Fibroblast of skin of right biceps (primary cell): ENCODE results near the gene TIGD6.
"Not testable (repeated sequence)": the region's sequence is repeated elsewhere in the genome, so short reads cannot be mapped to it uniquely, and the experiment has no call there.

ENCODE experiments used
- DNase-seq: peaks from one replicate; pipeline ENCODE4 v3.0.0-alpha.2; 2013

The TIGD6 gene

DNA sequence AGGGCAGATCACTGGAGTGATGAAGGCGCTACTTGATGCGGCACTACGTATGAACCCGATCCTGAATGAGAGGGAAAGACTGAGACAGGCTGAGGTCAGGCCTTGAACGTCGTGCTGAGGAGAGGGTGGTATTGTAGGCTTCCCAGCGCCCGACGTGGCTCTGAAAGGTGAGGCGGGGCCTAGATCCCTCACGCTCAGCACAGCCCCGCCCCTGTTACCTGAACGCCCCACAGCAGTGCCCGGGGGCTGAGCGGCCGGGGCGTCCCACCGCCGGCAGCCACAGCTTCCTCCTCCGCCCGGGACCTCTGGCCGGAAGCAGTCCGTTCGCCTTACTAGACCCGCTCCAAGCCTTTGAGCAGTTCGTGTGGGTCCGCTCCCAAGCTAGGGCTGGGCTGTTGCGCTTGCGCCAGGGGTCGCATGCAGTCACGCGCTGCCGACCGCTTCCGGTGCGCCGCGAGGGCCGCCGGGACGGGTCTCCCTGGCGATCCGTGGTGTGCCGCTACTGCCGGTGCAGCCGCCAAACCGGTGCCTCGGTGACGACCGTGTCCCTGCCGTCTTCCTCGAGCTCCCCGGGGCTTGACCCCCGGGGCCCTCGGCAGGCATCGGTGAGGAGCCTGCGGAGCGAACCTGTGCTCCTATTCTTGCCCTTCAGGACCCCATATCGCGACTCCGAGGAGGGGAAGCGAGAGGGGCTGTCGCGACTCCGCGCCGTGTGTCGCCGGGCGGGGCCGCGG lies at the start of gene TIGD6, which contains the start of gene HMGXB3:
Gene TIGD6, minus strand, starts transcription at position 399 of the 734 bp plus-strand sequence. CDS start 4,306 bp downstream, outside the sequence.
Gene HMGXB3, plus strand, starts transcription at position 484 of the 734 bp plus-strand sequence. CDS start 4,114 bp downstream, outside the sequence.
- DNase-seq: peak; percentile 95

DNA sequence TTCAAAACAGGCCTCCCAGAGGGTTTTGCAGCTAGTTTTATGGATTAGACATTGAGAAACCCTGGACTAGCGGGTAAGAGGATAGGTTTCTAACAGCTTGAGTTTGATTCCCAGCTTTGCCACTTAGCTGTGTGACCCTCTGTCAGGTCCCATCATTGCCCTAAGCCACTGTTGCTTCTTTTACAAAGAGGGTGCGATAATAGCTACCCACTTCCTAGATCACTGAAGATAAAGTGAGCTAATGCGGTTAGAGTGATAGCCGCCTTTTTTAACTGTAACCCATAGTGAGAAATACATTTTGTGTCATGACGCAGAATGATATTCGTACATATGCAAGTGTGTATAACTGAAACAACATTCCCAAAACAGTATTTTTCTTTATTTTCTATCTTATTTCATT lies 45.6 kb upstream of the TIGD6 start:
- no peak for DNase-seq

DNA sequence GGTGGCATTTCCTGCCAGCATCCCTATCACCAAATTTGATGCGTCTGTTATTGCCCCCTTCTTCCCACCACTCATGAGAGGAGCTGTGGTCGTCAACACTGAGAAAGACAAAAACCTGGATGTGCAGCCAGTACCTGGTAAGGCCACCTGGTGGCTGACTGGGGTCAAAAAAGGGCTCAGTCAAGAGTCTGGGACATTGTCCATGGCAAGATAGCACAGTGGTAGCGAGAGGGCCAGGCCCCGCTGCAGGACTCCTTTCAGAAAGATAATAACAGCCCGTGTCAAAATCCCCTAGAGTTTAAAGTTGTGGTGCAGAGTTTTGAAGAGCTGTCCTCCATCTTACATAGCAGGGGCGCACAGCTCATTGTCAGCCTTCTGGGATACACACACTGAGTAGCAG lies 45.1 kb upstream of the TIGD6 start:
- DNase-seq: no peak

DNA sequence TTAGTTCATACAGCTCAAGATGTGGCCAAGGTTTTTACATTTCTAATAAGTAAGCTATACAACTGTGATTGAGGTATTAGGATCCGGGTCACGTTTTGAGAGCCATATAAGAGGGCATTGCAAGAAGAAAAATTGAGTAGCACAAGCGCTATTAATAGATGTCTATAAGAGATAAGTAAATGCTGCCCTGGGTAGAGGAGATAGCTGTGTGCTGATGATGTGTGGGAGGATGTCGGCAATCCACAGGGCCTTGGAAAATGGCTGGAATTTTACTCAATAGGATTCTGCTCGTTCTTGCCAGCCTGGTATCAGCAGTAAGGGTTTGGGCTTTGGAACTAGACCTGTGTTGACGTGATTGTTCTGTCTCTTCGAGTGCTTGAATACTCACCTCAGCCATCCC lies 44.3 kb upstream of the TIGD6 start:
- no peak for DNase-seq

DNA sequence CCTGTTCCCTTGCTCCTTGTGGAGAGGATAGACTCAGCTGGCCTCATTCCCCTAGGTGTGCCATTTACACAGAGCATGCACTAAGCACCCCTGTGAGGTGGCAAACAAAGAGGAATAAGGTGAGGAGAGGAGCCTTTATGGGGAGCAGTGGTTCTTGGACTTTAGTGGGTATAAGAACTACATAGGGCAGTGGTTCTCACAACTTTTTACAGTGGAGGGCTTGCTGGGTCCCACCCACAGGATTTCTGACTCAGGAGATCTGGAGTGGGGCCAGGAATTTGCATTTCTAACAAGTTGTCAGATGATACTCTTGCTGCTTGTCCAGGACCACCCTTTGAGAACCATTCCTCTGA lies 43.9 kb upstream of the TIGD6 start:
- DNase-seq: peak; percentile 89

DNA sequence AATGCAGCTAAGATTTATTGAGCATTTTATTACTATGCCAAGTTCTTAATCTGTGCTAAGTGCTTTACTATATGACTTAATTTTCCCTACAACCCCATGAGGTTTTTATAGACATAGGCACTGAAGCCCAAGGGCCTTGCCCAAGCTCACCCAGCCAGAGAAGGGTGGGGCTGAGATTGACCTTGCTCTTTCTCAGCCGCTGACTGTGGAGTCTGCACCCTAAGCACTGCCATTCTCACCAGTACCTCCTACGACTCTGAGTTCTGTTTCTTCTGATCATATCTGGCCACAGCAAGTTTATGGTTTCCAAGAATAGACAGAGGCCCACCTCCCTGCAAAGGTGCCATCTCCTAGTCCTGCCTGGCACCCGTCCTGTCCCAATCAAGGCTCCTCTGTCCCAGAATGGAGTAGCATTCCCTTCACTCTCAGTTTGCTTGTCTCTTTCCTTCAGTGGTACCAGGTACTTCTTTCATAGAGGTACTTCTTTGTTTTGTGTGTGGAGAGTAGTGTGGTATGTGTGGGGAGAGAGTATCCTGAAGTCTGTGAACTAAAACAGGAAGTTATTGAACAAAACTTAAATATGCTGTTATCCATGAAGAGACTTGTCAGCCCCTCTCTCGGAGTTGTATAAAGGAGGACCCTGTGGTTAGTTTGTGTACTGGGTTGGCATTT lies 43.3 kb upstream of the TIGD6 start:
- DNase-seq: peak; percentile 77

DNA sequence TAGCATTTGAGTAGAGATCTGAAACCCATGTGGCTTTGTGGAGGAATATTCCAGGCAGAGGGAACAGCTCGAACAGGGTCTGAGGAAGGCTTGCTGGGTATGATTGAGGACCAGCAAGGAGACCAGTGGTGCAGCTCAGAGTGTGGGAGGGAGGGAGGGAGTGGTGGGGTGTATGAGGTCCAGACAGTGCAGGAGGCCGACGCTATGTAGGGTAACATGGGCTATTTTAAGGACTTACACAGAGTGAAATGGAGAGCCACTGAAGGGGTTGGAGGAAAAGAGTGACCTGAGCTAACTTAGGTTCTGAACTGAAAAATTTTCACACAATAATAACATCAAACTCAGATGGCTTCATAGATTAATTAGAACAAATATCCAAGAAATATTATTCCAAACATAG lies 42.0 kb upstream of the TIGD6 start:
- DNase-seq: no peak

DNA sequence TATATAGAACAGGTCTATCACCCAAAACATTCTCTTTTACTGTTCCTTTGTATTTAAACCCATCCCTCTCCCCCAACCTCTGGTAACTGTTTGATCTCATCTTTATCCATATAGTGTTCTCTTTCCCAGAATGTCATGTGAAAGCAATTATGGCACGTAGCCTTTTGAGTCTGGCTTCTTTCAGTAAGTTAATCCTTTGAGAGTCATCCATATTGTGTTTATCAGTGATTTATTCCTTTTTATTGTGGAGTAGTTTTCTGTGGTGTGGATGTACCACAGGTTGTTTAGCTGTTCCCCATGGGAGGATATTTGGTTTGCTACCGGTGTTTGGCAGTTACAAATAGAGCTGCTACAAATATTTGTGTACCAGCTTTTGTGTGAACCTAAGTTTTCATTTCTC lies 38.1 kb upstream of the TIGD6 start:
- peak; percentile 29 for DNase-seq

DNA sequence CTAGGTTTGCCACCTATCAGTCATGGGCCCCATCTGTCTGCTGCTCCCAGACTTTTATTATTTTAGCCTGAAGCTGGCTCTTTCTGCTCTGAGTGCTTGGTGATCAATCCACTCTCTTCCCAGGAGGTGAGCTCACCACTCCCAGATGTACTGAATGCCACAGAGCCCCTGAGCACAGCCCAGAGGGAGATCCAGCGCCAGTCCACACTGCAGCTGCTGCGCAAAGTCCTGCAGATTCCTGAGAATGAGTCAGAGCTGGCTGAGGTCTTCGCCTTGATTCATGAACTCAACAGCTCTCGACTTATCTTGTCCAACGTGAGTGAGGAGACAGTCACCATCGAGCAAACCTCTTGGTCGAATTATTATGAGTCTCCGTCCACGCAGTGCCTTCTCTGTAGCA lies 36.1 kb upstream of the TIGD6 start:
- peak; percentile 98 for DNase-seq

DNA sequence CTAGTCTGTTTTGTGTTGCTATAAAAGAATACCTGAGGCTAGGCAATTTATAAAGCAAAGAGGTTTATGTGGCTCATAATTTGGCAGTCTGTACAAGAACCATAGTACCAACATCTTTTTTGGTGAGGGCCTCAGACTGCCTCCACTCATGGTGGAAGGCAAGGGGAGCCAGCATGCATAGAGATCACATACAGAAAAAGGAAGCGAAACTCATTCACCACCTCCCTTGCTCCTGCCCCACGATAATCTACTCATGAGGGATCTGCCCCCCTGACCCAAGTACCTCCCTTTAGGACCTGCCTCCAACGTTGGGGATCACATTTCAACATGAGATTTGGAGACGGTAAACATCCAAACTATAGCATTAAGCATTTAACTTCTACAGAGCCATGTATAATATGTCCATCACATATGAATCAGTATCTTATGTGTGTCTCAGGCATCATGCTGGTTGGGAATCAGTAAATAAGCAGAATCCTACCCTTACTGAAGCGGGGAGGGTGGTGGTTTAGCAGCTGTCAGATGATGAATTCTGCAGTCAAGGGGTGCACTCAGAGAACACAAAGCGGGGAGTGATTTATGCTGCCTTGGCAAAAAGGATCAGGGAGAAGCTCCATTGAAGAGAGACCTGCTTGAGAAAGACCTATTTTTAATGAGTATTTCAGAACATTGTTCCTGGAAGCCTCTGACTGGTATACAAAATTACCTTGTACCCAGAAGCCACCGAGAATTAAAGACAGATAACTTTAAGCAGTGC lies 34.9 kb upstream of the TIGD6 start:
- DNase-seq: no peak

DNA sequence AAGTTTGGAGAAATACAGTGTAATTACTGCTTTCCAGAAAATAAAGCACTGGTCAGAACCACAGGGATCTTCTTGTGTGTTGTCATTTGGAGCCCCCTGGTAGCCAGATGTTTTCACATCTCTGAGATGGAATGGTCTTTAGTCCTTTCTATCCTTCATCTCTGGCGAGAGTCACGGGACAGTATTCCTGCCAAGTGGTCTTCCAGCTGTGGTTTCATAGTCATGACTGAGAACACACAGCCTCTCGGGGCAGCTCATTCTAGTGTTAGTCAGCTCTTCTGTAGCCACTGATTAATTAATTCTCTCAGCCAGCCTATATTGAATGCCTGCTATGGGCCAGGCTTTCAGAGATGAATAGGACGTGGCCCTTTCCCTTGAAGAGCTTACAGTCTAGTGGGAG lies 34.2 kb upstream of the TIGD6 start:
- peak; percentile 90 for DNase-seq

DNA sequence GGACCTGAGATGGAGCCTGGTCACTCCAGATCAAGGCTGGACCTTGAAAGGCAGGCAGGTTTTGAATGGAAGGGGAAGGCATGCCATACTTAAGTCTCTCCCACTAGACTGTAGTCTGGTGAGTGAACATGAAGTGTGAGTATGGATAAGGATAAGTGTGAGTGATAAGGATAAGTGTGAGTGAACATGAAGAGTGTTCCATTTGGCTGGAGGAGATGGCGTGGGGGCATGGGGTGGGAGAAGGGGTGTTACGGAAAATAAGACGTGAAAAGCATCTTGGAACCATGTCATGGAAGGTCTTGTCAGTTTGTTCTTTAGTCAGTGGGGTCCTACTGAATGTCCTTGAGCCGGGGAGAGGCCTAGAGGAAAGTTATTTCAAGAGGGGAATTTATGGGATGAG lies 32.9 kb upstream of the TIGD6 start:
- no peak for DNase-seq

DNA sequence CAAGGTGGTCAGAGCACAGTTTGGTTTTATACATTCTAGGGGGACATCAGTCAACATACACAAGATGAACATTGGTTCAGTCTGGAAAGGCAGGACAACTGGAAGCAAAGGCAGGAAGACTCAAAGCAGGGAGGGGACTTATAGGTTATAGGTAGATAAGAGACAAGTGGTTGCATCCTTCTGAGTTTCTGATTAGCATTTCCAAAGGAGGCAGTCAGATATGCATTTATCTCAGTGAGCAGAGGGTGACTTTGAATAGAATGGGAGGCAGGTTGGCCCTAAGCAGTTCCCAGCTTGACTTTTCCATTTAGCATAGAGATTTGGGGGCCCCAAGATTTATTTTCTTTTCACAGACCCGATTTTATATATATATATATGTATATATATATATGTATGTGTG lies 27.6 kb upstream of the TIGD6 start:
- DNase-seq: not testable (repeated sequence)

DNA sequence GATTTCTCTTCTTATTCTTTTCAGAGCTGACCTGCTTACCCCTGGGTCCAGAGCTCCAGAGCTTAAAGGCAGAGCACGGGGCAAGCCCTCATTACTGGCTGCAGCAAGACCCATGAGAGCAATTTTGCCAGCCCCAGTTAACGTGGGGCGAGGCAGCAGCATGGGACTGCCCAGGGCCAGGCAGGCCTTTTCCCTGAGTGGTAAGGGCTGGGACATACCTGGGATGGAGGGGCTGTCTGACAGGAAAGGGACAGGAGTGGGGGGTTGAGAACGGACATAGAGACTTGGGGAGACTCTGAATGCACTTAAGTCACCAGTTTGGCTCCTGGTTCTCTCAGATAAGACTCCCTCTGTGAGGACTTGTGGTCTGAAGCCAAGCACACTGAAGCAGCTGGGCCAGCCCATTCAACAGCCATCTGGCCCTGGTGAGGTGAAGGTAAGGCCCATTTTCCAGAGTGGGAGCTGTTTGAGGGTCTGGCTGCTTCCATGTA lies 26.3 kb upstream of the TIGD6 start:
- no peak for DNase-seq

DNA sequence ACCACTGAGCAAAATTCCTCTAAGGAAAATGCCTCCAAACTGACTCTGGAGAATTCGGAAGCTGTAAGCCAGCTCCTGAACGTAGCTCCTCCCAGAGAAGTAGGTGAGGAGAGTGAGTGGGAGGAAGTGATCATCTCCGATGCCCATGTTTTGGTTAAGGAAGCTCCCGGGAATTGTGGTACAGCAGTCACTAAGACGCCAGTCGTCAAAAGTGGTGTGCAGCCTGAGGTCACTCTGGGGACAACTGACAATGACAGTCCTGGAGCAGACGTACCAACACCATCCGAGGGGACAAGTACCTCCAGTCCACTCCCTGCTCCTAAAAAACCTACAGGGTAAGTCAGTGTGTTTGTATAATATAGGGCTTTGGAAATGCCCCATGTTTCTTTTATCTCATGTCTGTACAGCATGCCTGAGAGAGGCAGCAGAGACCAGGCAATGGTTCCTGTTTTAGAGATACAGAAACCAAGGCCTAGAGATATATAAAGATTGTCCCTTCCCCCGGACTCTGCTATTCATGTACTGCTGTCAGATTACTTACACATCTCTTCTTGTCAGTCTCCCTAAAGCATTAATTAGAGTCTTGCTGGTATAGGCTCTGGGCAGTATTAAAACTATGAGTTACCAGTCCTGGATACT lies 24.0 kb upstream of the TIGD6 start:
- DNase-seq: peak; percentile 10

DNA sequence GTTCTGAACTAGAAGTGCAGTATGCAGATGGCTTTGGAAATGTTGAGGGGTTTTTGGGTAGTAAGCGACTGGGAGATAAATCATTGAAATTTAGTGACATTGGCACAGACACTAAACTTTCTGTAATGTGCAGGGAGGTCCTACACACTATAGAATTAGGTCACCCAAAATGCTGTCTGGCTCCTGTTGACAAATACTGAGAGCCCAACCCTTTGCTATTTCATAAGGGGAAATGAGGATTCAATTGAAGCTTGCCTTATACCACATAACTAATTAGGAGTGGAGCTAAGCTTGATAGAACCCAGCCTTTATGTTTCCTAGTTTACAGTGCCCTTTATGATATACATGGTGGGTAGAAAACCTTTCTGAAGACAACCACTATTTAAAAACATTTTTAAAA lies 22.7 kb upstream of the TIGD6 start:
- DNase-seq: no peak

DNA sequence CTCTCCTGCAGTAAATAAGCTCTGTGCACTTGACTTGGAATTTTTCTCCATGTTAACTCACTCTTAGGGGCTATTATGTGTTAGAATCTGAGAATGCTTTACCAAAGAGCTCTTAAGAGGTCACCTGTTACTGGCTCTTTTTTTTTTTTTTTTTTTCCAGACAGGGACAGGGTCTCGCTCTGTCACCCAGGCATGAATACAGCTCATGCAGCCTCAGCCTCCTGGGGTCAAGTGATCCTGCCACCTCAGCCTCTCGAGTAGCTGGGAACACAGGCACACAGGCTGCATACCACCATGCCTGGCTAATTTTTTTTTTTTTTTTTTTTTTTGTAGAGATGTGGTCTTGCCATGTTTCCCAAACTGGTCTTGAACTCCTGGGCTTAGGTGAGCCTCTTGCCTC lies 22.2 kb upstream of the TIGD6 start:
- DNase-seq: no peak

DNA sequence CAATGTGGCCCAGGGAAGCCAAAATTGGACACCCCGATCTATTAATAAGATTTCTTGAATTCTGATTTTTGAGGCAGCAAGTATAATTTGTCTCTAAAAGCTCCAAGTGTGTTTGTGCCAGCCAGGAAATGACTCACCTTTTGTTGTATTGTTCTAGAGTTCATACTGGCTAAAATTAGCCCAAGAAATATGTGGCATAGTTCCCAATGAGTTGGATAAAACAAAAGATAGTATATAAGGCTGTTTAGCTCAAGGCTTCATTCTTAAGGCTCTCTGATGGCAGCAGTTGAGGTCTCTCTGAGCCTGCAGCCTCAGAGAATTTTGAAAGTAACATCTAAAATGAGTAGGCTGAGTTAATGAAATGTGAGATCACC lies 21.7 kb upstream of the TIGD6 start:
- DNase-seq: peak; percentile 89

DNA sequence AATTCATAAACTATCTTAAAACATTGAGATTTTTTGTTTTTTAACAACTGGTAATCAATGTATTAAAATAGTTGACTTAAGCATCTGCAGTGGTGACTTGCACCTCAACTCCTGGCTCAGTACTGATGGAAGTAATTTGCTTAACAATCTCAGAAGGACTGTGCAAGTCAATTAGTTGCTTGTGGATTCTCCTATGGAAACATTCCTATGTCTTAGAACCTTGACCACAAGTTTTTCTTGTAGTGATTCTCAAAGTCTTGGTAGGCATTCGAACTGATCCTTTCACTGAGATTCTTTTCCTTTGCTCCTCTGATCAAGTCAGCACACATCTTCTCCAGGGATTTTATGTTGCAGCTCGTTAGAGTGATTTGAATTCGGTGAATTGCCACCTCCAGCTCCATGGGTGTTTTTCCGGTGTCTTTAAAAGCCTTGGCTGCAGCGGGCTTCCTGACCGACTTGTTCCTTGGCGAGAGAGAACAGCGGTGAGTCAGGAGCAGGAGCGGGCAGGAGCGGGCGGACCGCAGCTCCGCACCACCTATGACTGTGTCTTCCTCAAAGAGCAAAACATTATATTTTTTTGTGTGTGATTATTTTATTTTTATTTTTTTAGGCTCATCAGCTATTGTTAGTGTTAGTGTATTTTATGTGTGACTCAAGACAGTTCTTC lies 21.2 kb upstream of the TIGD6 start:
- DNase-seq: peak; percentile 44

DNA sequence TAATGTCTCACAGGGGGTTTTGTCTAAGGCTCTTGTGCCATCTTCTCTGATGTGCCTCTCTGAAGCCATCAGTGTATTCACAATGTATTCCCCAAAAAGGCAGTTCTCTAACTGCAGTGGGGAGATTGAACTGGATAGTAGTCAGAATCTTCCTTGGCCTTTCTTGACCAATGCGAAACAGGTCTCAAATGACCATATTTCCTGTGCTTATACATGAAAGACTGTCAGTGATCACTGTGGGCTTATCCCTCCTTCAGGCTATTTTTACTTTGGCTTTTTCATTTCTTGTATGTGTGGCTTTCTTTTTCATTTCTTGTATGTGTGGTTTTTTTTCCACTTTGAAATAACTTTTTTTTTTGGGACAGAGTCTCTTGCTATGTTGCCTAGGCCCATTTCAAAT lies 19.8 kb upstream of the TIGD6 start:
- no peak for DNase-seq

DNA sequence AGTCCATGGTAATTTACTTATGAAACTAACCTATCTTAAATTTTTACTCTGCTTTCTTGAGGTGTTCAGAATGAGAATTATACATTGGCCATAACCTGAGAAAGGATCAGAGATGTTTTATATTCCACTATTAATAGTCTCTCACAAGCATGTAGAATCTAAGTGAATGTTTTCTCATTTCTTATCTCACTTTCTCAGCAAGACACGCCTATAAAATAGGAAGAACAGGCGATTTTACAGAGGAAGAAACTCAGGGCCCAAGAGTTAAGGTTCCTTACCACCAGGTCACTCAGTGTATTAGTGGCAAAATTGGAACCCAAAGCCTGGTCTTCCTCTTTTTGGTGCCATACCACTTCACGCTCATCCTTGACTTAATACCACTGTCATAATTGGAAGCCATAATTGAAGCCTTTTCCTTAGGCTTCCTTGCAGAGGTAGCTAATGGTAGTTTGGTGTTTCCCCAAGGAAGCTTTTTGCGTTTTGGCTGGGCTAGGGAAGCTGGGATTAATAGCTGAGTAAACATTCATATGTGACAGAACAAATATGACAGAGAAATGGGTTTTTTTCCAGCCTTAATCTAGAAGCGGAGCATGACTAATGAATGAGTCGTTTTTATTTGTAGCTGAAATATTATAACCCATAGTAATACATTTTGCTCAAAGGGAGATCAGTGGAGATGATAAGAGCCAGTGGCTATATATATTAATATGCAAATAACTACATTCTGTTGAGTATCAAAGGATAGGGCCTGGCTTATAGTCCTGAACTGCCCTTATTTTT lies 17.0 kb upstream of the TIGD6 start:
- DNase-seq: peak; percentile 70

DNA sequence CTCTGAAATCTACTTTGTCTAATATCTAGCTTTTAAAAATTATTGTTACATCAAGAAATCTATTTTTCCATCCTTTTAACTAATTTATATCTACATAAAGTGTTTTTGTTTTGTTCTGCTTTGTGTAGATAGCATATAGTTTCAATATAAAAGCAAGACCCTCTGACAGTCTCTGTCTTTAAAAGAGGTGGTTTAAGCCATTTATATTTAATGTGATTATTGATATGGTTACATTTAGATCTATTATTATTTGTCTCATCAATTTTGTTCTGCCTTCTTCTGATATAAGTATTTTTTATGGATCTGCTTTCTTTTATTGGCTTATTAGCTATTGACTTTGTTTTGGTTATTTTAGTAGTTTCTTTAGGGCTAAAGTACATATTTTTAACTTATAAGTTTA lies 16.1 kb upstream of the TIGD6 start:
- no peak for DNase-seq
